GM23248 (cell line): ENCODE measurements around the gene C4orf51.

Source experiments
- EZH2 ChIP-seq: fragments of 200-600 bp; sonication (generic); IDR thresholded peaks from 2 replicates; pipeline ENCODE4 v1.6.1; 2018; ENCODE audit warnings: antibody characterized with exemption, mild to moderate bottlenecking; ENCODE audit not compliant: insufficient read depth, poor library complexity, severe bottlenecking
- EZH2phosphoT487 ChIP-seq: fragments of 200-600 bp; sonication (generic); IDR thresholded peaks from 2 replicates; pipeline ENCODE4 v1.6.1; 2018; ENCODE audit warnings: antibody characterized with exemption, moderate library complexity, mild to moderate bottlenecking, low read depth; ENCODE audit not compliant: insufficient read depth

DNA sequence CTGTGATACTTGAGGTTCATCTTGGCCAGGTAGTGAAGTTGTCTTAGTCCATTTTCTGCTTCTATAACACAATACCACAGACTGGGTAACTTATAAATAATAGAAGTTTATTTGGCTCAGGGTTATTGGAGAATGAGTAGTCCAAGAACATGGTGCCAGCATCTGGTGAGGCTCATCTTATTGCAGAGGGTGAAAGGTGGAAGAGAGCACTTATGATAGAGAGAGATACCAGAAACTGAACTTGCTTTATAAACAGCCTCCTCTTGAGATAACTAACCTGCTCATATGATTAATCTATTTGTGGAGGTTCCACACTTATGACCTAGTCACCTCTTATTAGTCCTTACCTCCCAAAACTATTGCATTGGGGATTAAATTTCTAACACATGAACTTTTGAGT, 1.6 kb downstream of the C4orf51 start:
- TF ChIP-seq EZH2 (no peak), EZH2phosphoT487 (no peak)
